ENCODE results near the gene LOX.

The LOX gene

GRCh38 chr5:122063836-122064235, 14.2 kb downstream of the LOX start:
- no peak for TF ChIP-seq CTCF (IDR thresholded peaks at IDR 0.05)

GRCh38 chr5:122062205-122062604, 15.9 kb downstream of the LOX start:
- TF ChIP-seq CTCF (IDR thresholded peaks at IDR 0.05) = no peak

- TF ChIP-seq CTCF (IDR thresholded peaks at IDR 0.05) = no peak
Observed at GRCh38 chr5:122056913-122057312, 21.1 kb downstream of the LOX start.

- TF ChIP-seq CTCF (IDR thresholded peaks at IDR 0.05) = no peak
Observed at GRCh38 chr5:122054266-122054665, 23.8 kb downstream of the LOX start.

GRCh38 chr5:122053181-122054109, 24.6 kb downstream of the LOX start:
- no peak for TF ChIP-seq CTCF (IDR thresholded peaks at IDR 0.05)

GRCh38 chr5:122051569-122051968, 26.5 kb downstream of the LOX start:
- no peak for TF ChIP-seq CTCF (IDR thresholded peaks at IDR 0.05)

- TF ChIP-seq CTCF (IDR thresholded peaks at IDR 0.05) = no peak
Observed at GRCh38 chr5:122050959-122051358, 27.1 kb downstream of the LOX start.
